SKM-1 (cell line): Measurements from ENCODE around the gene CCR5AS.

Experiments
- DNase-seq: peaks from one replicate; lab custom pipeline; 2025; ENCODE audit not compliant: unreplicated experiment; lab: John Stamatoyannopoulos, UW

Gene CCR5AS

GRCh38 chr3:46383211-46383950, 23.5 kb downstream of the CCR5AS start:
- no peak for DNase-seq

GRCh38 chr3:46381625-46382024, 25.2 kb downstream of the CCR5AS start:
- no peak for DNase-seq

GRCh38 chr3:46380471-46381221, 26.2 kb downstream of the CCR5AS start:
- DNase-seq, result no peak

- DNase-seq, result peak; percentile 77
Observed at GRCh38 chr3:46378426-46378942, 28.4 kb downstream of the CCR5AS start.

- DNase-seq, result no peak
Observed at GRCh38 chr3:46375814-46376213, 31.1 kb downstream of the CCR5AS start.

- DNase-seq, result no peak
Observed at GRCh38 chr3:46375218-46375617, 31.6 kb downstream of the CCR5AS start.

GRCh38 chr3:46374755-46375154, 32.1 kb downstream of the CCR5AS start:
- no peak for DNase-seq

- DNase-seq, result peak; percentile 32
Observed at GRCh38 chr3:46372492-46373359, 34.1 kb downstream of the CCR5AS start.

- DNase-seq, result no peak
Observed at GRCh38 chr3:46371519-46372340, 35.1 kb downstream of the CCR5AS start.

GRCh38 chr3:46370839-46371518, 35.9 kb downstream of the CCR5AS start, which contains the start of gene CCR5:
Gene CCR5 (plus strand): TSS chr3:46370946. CDS start chr3:46372903, 1,957 bp downstream.
- DNase-seq, result no peak

GRCh38 chr3:46369675-46370132, 37.2 kb downstream of the CCR5AS start:
- no peak for DNase-seq

- no peak for DNase-seq
Observed at GRCh38 chr3:46369151-46369550, 37.7 kb downstream of the CCR5AS start.

- DNase-seq, result peak; percentile 84
Observed at GRCh38 chr3:46368569-46368968, 38.3 kb downstream of the CCR5AS start.

GRCh38 chr3:46367811-46368210, 39.1 kb downstream of the CCR5AS start:
- DNase-seq, result no peak

GRCh38 chr3:46365737-46366524, 40.9 kb downstream of the CCR5AS start:
- DNase-seq, result no peak

- DNase-seq, result no peak
Observed at GRCh38 chr3:46365041-46365440, 41.8 kb downstream of the CCR5AS start.

GRCh38 chr3:46361408-46362283, 45.2 kb downstream of the CCR5AS start:
- peak; percentile 77 for DNase-seq

- no peak for DNase-seq
Observed at GRCh38 chr3:46360907-46361306, 46.0 kb downstream of the CCR5AS start.
